Endothelial cell of umbilical vein (primary cell): ENCODE data around the gene SLC6A6. TPM values are rescaled to one million over a fixed set of nuclear protein-coding genes. Genes with fewer than 3 reads are reported as not detected.

Source experiments
- BruUV-seq: library from RNA; stranded (reverse); fragments of 400-500 nt; replicated peaks from 2 replicates; lab custom pipeline; 2021; lab: Mats Ljungman, UMichigan
- CTCF ChIA-PET: fragments of 300-600, 350-600 bp; sonication (Branson Sonifier 250); formaldehyde crosslinking; loops from one replicate; lab custom pipeline; 2021; ENCODE audit warnings: antibody characterized with exemption, inconsistent platforms; lab: Charles Lee
- POLR2A ChIA-PET: fragments of 300-600, 350-600 bp; sonication (Branson Sonifier 250); formaldehyde crosslinking; loops from one replicate; lab custom pipeline; 2021; ENCODE audit warnings: antibody characterized with exemption, inconsistent platforms; lab: Charles Lee
- DNase-seq: peaks from one replicate; pipeline ENCODE4 v3.0.0-alpha.2; 2011; ENCODE audit warnings: low read depth, low spot score
- FAIRE-seq: peaks from 2 replicates; lab custom pipeline; 2011; peaks lifted over from hg19 to GRCh38; lab: Jason Lieb, UNC
- H2AFZ ChIP-seq: 2 replicates; pipeline ENCODE4 v1.6.0; 2012; ENCODE audit warnings: low read depth, low read length, control low read depth, inconsistent platforms
- H3K27ac ChIP-seq: 2 replicates; pipeline ENCODE4 v1.5.1; 2011; ENCODE audit warnings: low read depth, mild to moderate bottlenecking, control low read depth, low read length, moderate library complexity; ENCODE audit not compliant: insufficient read depth
- H3K27me3 ChIP-seq, 2 experiments: 2 replicates each; pipeline versions ENCODE4 v1.6.0 to v1.6.1; 2011; ENCODE audit warnings: low read length in 2 of 2, mixed read lengths in 1 of 2; ENCODE audit not compliant: control insufficient read depth in 2 of 2, insufficient read depth in 2 of 2
- H3K36me3 ChIP-seq, 2 experiments: 2 replicates in 1 of 2; 3 replicates in 1 of 2; pipeline ENCODE4 v1.5.1; 2011; ENCODE audit warnings: low read length in 2 of 2, mild to moderate bottlenecking in 1 of 2, moderate library complexity in 1 of 2; ENCODE audit not compliant: control insufficient read depth in 2 of 2, insufficient read depth in 2 of 2; ENCODE audit errors: extremely low read depth in 1 of 2
- H3K4me1 ChIP-seq: 3 replicates; pipeline ENCODE4 v1.5.1; 2011; ENCODE audit warnings: mild to moderate bottlenecking, low read length; ENCODE audit not compliant: control insufficient read depth, insufficient read depth; ENCODE audit errors: extremely low read depth
- H3K4me2 ChIP-seq: 2 replicates; pipeline ENCODE4 v1.6.1; 2011; ENCODE audit warnings: low read length, control low read depth, mixed read lengths; ENCODE audit not compliant: insufficient read depth
- H3K4me3 ChIP-seq, 3 experiments: fragments of 200-600 bp in 1 of 3; sonication (generic), shearing (Covaris generic) in 1 of 3; replicated peaks in 1 of 3; 2 replicates each; pipeline ENCODE4 v1.5.1; 2011 to 2016; ENCODE audit warnings: control low read depth in 3 of 3, low read length in 3 of 3, mild to moderate bottlenecking in 2 of 3, inconsistent platforms in 1 of 3, low read depth in 1 of 3, moderate library complexity in 1 of 3; ENCODE audit not compliant: insufficient read depth in 1 of 3
- H3K79me2 ChIP-seq: 2 replicates; pipeline ENCODE4 v1.6.0; 2012; ENCODE audit warnings: low read length, inconsistent platforms; ENCODE audit not compliant: control insufficient read depth, insufficient read depth
- H3K9ac ChIP-seq: replicated peaks from 2 replicates; pipeline ENCODE3; 2011; ENCODE audit warnings: low read length, control low read depth; ENCODE audit not compliant: insufficient read depth; ENCODE audit errors: extremely low read depth
- H3K9me1 ChIP-seq: replicated peaks from 3 replicates; pipeline ENCODE4 v1.6.0; 2011; ENCODE audit warnings: mild to moderate bottlenecking, low read length; ENCODE audit not compliant: control insufficient read depth, insufficient read depth; ENCODE audit errors: extremely low read depth
- H3K9me3 ChIP-seq: replicated peaks from 2 replicates; pipeline ENCODE4 v1.5.1; 2012; ENCODE audit warnings: low read length, inconsistent platforms; ENCODE audit not compliant: control insufficient read depth, insufficient read depth
- H4K20me1 ChIP-seq: replicated peaks from 2 replicates; pipeline ENCODE3; 2011; ENCODE audit warnings: mild to moderate bottlenecking, low read length; ENCODE audit not compliant: control insufficient read depth, insufficient read depth; ENCODE audit errors: extremely low read depth
- CTCF ChIP-seq, 2 donors: IDR thresholded peaks; 1 replicate in 1 of 2; 2 replicates in 1 of 2; pipeline ENCODE4 v1.5.1; 2011; ENCODE audit warnings: low read length in 2 of 2, mild to moderate bottlenecking in 2 of 2, moderate library complexity in 2 of 2, control low read depth in 1 of 2, inconsistent platforms in 1 of 2, low read depth in 1 of 2; ENCODE audit not compliant: insufficient read depth in 1 of 2; ENCODE audit errors: extremely low read depth in 1 of 2
- JUN ChIP-seq: IDR thresholded peaks from 2 replicates; pipeline ENCODE4 v1.6.1; 2011; ENCODE audit warnings: borderline replicate concordance, low read depth; ENCODE audit not compliant: insufficient read length, insufficient read depth
- POLR2AphosphoS5 ChIP-seq: IDR thresholded peaks from 2 replicates; pipeline ENCODE4 v1.6.1; 2012; ENCODE audit warnings: low read depth, mild to moderate bottlenecking, control low read depth, low read length, moderate library complexity; ENCODE audit not compliant: insufficient read depth
- dilution Hi-C: fragments of 300-500 bp; cut with MboI; formaldehyde crosslinking; loops from one replicate; pipeline ENCODE4 v1.15.0; 2019; ENCODE audit warnings: low sequenced_read_pairs; ENCODE audit not compliant: extremely low pct_ligation_motif_present
- intact Hi-C: fragments of 100-400 bp; cut with micrococcal nuclease; formaldehyde crosslinking; loops from one replicate; pipeline ENCODE4 v1.10.0; 2022
- polyA plus RNA-seq, 4 experiments: library from polyadenylated mRNA; depleted of rRNA in 3 of 4; stranded (reverse) in 3 of 4; unstranded in 1 of 4; fragments of >200 nt; gene quantifications; 2 replicates each; pipeline versions ENCODE4 v1.2.1 to v1.2.3, GENCODE V29; 2011 to 2012; ENCODE audit warnings: missing spikeins in 1 of 4
- total RNA-seq: library from RNA; stranded (reverse); gene quantifications from 2 replicates; pipeline ENCODE4 v1.2.3, GENCODE V29; 2021
- TF ChIP-seq, protein P1 (sequence below): IDR thresholded peaks from 2 replicates; pipeline ENCODE4 v1.6.1; 2011; ENCODE audit not compliant: insufficient read depth, insufficient read length

The SLC6A6 gene
- total and polyA plus RNA-seq, 2 donors (not counting 3 experiments of a cell fraction or from before 2014, with no cell fraction given): 25.7 to 38.0 TPM

DNA sequence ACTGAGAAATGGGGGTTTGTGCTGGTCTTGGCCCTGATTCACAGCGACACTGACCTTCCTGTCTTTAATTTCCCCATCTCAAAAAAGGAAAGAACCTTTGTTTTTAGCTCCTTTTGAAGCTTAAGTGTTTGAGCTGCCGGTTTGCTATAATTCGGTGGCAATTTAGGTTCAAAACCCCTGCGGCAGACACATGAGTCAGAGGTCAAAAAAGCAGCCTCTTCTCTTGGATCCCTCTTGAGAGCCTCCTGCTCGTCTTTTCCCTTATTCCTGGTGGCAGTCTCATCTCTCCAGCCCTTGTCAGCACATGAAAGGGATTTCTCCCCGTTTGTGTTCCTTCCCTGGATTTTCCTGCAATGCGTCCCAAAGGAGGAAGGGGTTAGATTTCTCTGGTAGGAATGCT lies 73.2 kb downstream of the SLC6A6 start:
- intact Hi-C loops (no loop called here), dilution Hi-C loops (no loop called here)
- H3K27ac ChIP-seq: no peak overlapping the region
- TF ChIP-seq POLR2AphosphoS5 (no peak), JUN (no peak), CTCF (IDR thresholded peaks at IDR 0.05; ENCODE audit: extremely low read depth in 1 of 2, insufficient read depth in 1 of 2, low read depth in 1 of 2, low read length in 2 of 2) (no peak)
- TF ChIP-seq, protein P1, sequence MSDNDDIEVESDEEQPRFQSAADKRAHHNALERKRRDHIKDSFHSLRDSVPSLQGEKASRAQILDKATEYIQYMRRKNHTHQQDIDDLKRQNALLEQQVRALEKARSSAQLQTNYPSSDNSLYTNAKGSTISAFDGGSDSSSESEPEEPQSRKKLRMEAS: no peak
- H2AFZ ChIP-seq: no peak overlapping the region
- no peaks in the 10 kb centered on the region for H3K79me2 ChIP-seq
- DNase-seq (no peak), FAIRE-seq (peak; percentile 77)
- no peak overlapping the region for H3K4me2 ChIP-seq
- ChIA-PET CTCF (interaction anchor here (0.7 to 2.2 kb wide), 5 partner anchors 39 to 272 kb away, joined by 3 to 8 read pairs (median 4); partner anchors contain the start of gene SLC6A6), POLR2A (no interaction called here)
- no peaks in the 10 kb centered on the region for H3K27me3 ChIP-seq
- no TSS peak for BruUV-seq
- peaks cover 0 to 2% of the 10 kb centered on the region in 2 experiments for H3K36me3 ChIP-seq
- H3K4me1 ChIP-seq: peaks cover 23% of the 10 kb centered on the region
- no peak overlapping the region for H3K9ac ChIP-seq
- no peaks in the 10 kb centered on the region for H3K9me3 ChIP-seq
- H3K9me1 ChIP-seq: no peaks in the 10 kb centered on the region
- H4K20me1 ChIP-seq: no peaks in the 10 kb centered on the region
- H3K4me3 ChIP-seq: no peak overlapping the region
